GM21717 (cell line): ENCODE data around the gene PNRC1.
A peak's percentile ranks its signal among the peaks of the same experiment; 100 is the strongest.
"Not testable (repeated sequence)": the region's sequence is repeated elsewhere in the genome, so short reads cannot be mapped to it uniquely, and the experiment has no call there.

Experiments
- ATAC-seq: cut with Tn5 transposase; IDR thresholded peaks from one replicate; pipeline ENCODE4 v1.9.1; 2021; ENCODE audit warnings: mild to moderate bottlenecking, moderate library complexity; ENCODE audit not compliant: unreplicated experiment

The PNRC1 gene

DNA sequence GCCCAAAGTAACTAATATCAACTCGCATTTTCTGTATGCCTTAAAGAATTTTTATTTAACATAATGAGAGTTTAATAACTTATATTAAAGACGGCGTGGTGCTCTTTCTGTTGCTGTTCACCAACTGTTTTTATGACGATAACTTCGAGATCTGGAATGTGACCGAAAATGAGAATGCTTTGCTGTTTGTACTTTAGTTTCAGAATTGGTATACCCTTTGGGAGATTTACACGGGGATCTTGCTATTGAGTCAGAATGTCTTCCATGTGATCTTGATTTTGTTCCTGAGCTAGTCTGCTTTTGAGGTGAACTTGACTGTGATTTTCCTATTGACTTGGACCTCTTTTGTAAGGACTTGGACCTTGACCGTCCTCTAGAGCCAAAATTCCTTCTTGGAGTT lies 17.9 kb downstream of the PNRC1 start:
- no peak for ATAC-seq

DNA sequence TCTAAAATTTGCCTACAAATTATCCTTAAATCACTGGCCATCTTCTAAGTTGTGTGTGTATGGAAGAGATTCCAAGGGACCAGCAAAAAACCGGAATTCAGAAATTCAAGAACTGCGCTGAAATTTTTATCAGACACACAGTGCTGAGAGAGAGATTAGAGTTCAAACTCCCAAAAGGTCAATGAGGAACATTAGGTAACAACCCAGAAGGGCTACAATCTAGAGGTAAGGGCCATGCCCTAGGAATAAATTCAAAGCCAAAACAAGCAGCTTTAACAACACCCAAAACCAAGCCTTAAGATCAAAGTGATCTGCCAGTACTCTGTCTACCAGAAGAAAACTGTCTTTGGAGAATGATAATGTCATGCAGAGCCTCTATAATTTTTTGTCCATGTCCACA lies 19.6 kb downstream of the PNRC1 start:
- no peak for ATAC-seq

DNA sequence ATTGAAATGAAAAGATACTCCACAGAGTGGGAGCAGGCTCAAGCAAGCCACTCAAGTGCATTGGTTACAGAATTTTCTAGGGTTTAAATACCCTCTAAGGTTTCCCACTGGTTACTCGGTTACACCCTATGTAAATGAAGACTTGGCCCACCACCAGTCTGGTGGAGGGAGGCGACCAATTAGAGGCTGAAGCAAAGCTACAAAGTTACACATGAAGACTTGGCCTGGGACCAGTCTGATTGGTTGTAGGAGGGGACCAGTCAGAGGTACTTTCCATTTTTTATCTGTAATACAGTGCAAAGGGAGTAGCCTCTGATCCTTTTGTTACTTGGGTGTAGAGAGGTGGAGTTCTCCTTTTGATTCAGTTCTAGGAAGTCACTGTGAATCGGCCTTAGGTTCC lies 29.7 kb downstream of the PNRC1 start:
- no peak for ATAC-seq

- ATAC-seq: no peak
These were observed 31.4 kb downstream of the PNRC1 start for GRCh38 chr6:89111933-89112332.

GRCh38 chr6:89116702-89117101 lies 36.2 kb downstream of the PNRC1 start:
- ATAC-seq: no peak

GRCh38 chr6:89117211-89118108 lies 36.9 kb downstream of the PNRC1 start, which contains the start of gene SRSF12:
Gene SRSF12, minus strand, starts transcription at chr6:89118071. Its CDS starts 184 bp downstream, at chr6:89117887.
- ATAC-seq: peak; percentile 66

GRCh38 chr6:89118931-89119330 lies 38.4 kb downstream of the PNRC1 start:
- no peak for ATAC-seq

GRCh38 chr6:89120371-89120770 lies 39.8 kb downstream of the PNRC1 start:
- no peak for ATAC-seq

DNA sequence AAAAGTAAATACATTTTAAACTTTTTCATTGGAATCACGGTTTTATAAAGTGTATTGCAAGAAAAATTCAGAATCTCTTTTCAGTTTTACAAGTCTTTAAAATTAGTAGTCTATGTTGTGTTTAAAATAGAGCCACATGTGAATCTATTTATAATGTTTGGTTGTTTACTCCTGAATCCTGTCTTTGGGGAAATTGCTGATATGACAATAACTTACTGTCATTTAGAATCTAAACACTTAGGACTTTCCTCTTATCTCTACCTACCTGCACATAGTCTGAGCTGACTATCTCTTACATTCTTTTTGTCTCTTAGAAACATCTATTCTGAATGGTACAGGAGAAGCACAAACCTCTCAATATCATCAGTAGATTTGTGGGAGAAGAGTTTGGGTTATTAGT lies 41.4 kb downstream of the PNRC1 start:
- ATAC-seq: no peak

GRCh38 chr6:89122625-89123024 lies 42.1 kb downstream of the PNRC1 start:
- no peak for ATAC-seq

DNA sequence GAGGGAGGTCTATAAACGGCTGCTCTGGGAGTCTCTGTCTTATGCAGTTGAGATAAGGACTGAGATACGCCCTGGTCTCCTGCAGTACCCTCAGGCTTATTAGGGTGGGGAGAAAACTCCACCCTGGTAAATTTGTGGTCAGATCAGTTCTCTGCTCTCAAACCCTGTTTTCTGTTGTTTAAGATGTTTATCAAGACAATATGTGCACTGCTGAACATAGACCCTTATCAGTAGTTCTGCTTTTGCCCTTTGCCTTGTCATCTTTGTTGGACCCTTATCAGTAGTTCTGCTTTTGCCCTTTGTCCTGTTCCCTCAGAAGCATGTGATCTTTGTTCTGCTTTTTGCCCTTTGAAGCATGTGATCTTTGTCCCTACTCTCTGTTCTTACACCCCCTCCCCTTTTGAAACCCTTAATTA lies 47.7 kb downstream of the PNRC1 start:
- ATAC-seq: not testable (repeated sequence)

DNA sequence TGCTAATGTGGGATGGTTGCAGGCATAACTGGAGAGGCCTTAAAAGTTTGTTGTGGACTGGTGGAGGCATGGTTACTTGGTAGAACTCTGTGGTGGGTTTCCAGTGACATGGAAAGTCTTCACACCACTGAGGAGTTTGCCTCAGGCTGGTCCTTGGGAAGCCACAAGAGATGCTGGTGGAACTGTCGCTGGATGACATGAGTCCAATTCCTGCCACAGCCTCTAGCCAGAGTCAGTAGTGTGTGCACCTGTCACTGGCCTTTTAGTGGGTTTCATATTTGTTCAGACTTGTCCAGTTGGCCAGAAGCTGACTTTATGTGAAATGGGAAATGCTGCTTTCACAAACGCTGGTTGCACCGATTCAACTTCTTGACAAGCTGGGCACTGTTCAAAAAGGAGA lies 51.0 kb downstream of the PNRC1 start:
- ATAC-seq: no peak

DNA sequence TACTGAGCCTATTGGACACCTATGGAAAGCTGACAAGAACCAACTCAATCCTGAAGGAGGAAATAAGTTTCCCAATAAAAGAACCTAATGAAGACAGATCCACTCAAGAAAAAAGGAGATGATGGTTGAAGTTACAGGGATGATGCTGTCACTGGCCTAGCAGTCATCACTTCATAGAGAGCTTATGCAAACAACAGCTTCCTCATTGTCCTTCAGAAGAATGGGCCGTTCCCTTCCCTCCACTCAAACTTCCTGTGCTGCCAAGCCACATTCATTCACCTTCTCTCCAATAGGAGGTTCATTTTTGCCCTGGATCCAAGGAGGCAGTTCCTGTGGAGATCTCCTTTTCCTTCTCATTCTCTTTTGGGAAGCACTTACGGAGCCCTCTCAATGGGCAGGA lies 51.5 kb downstream of the PNRC1 start:
- ATAC-seq: no peak

GRCh38 chr6:89133981-89134380 lies 53.4 kb downstream of the PNRC1 start:
- ATAC-seq: no peak

- no peak for ATAC-seq
These were observed 54.2 kb downstream of the PNRC1 start for GRCh38 chr6:89134723-89135122.
